GM21528 (cell line): ENCODE measurements around the gene PANK2.
A peak's percentile ranks its signal among the peaks of the same experiment; 100 is the strongest.

ENCODE experiments used
- ATAC-seq: cut with Tn5 transposase; IDR thresholded peaks from one replicate; pipeline ENCODE4 v1.9.1; 2021; ENCODE audit warnings: mild to moderate bottlenecking, moderate library complexity; ENCODE audit not compliant: unreplicated experiment, low FRiP score

Gene PANK2

GRCh38 chr20:3900187-3900604 is 11.0 kb downstream of the PANK2 start:
- ATAC-seq = no peak

GRCh38 chr20:3901028-3901705 is 12.0 kb downstream of the PANK2 start:
- ATAC-seq = no peak

GRCh38 chr20:3901706-3902440 is 12.7 kb downstream of the PANK2 start:
- no peak for ATAC-seq

- no peak for ATAC-seq
Measured at GRCh38 chr20:3902446-3902845, 13.3 kb downstream of the PANK2 start.

GRCh38 chr20:3904224-3904623 is 15.0 kb downstream of the PANK2 start:
- no peak for ATAC-seq

- ATAC-seq = no peak
Measured at GRCh38 chr20:3904857-3905256, 15.7 kb downstream of the PANK2 start.

GRCh38 chr20:3906744-3907721 is 17.8 kb downstream of the PANK2 start:
- peak; percentile 77 for ATAC-seq

- ATAC-seq = no peak
Measured at GRCh38 chr20:3908667-3909066, 19.5 kb downstream of the PANK2 start.

GRCh38 chr20:3909952-3910366 is 20.8 kb downstream of the PANK2 start:
- no peak for ATAC-seq

GRCh38 chr20:3910853-3911252 is 21.7 kb downstream of the PANK2 start:
- no peak for ATAC-seq

- ATAC-seq = no peak
Measured at GRCh38 chr20:3911956-3912355, 22.8 kb downstream of the PANK2 start.

GRCh38 chr20:3914446-3914845 is 25.3 kb downstream of the PANK2 start:
- no peak for ATAC-seq

GRCh38 chr20:3915691-3916090 is 26.5 kb downstream of the PANK2 start:
- ATAC-seq = no peak

- no peak for ATAC-seq
Measured at GRCh38 chr20:3916364-3916763, 27.2 kb downstream of the PANK2 start.

- ATAC-seq = no peak
Measured at GRCh38 chr20:3919352-3919751, 30.2 kb downstream of the PANK2 start.

- no peak for ATAC-seq
Measured at GRCh38 chr20:3922223-3922982, 33.2 kb downstream of the PANK2 start.

- ATAC-seq = no peak
Measured at GRCh38 chr20:3922983-3923339, 33.8 kb downstream of the PANK2 start.

GRCh38 chr20:3923818-3924217 is 34.6 kb downstream of the PANK2 start:
- no peak for ATAC-seq

GRCh38 chr20:3924304-3925112 is 35.3 kb downstream of the PANK2 start:
- no peak for ATAC-seq
